Cardiac muscle cell (in vitro differentiated cells and primary cell): ENCODE data around the gene MYPN. TPM values are rescaled to one million over a fixed set of nuclear protein-coding genes. Genes with fewer than 3 reads are reported as not detected.
A peak's percentile ranks its signal among the peaks of the same experiment; 100 is the strongest.

Experiments used
- DNase-seq, 2 donors: peaks; one replicate each; pipeline versions ENCODE4 v3.0.0 to v3.0.0-alpha.2; 2010 to 2017; ENCODE audit warnings: low read depth in 1 of 2, low spot score in 1 of 2
- H3K27ac ChIP-seq: fragments of 200-600 bp; sonication (generic); 2 replicates; pipeline ENCODE4 v1.5.1; 2016
- H3K27me3 ChIP-seq: fragments of 200-600 bp; sonication (generic); 2 replicates; pipeline ENCODE4 v1.6.0; 2016; ENCODE audit warnings: control low read depth
- H3K36me3 ChIP-seq: fragments of 200-600 bp; sonication (generic); 2 replicates; pipeline ENCODE4 v1.5.1; 2016; ENCODE audit warnings: control low read depth
- H3K4me1 ChIP-seq: fragments of 200-600 bp; sonication (generic); 2 replicates; pipeline ENCODE4 v1.8.1; 2017; ENCODE audit warnings: low read depth, mild to moderate bottlenecking, mixed run types
- H3K4me3 ChIP-seq: fragments of 200-600 bp; sonication (generic); 2 replicates; pipeline ENCODE4 v1.5.1; 2016; ENCODE audit warnings: mild to moderate bottlenecking
- H3K9me3 ChIP-seq: fragments of 200-600 bp; sonication (generic); 2 replicates; pipeline ENCODE4 v1.5.1; 2017; ENCODE audit warnings: low read depth, mild to moderate bottlenecking, control low read depth
- polyA plus RNA-seq: library from polyadenylated mRNA; unstranded; fragments of >200 nt; fragmentation: Nextera tagmentation; extraction: Ambion mirVana; gene quantifications from 2 replicates; pipeline ENCODE4 v1.2.1, GENCODE V29; 2016
- total RNA-seq: library from RNA; depleted of rRNA; stranded (reverse); fragments of >200 nt; gene quantifications from 2 replicates; pipeline ENCODE4 v1.2.3, GENCODE V29; 2016
- TF ChIP-seq, protein P1 (sequence below): IDR thresholded peaks from 2 replicates; pipeline ENCODE4 v1.5.1; 2012; ENCODE audit warnings: low read depth, mild to moderate bottlenecking, low read length

Gene MYPN
- total and polyA plus RNA-seq, 2 experiments from 2014 or later, result 3.9 TPM

DNA sequence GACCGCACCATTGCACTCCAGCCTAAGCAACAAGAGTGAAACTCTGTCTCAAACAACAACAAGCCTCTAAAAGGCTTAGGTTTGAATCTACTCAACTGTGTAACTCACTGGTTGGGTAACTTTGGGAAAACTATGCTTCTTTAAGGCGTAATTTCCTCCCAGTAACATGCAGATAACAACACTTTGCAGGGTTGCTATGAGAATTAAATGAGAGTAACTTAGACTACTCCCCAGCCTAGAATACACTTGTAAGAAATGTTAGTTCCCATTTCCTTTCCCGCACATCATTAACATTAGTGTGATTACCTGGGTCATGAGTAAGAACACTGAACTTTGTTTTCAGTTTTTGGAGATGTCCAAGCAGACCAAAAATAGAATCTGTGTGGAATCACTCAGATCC, 5.4 kb upstream of the MYPN start:
- Histone ChIP-seq H3K4me3 (no peak overlapping the region), H3K27ac (no peak overlapping the region), H3K4me1 (no peaks in the 10 kb centered on the region), H3K9me3 (no peaks in the 10 kb centered on the region), H3K27me3 (no peaks in the 10 kb centered on the region), H3K36me3 (no peaks in the 10 kb centered on the region)
- TF ChIP-seq, protein P1, sequence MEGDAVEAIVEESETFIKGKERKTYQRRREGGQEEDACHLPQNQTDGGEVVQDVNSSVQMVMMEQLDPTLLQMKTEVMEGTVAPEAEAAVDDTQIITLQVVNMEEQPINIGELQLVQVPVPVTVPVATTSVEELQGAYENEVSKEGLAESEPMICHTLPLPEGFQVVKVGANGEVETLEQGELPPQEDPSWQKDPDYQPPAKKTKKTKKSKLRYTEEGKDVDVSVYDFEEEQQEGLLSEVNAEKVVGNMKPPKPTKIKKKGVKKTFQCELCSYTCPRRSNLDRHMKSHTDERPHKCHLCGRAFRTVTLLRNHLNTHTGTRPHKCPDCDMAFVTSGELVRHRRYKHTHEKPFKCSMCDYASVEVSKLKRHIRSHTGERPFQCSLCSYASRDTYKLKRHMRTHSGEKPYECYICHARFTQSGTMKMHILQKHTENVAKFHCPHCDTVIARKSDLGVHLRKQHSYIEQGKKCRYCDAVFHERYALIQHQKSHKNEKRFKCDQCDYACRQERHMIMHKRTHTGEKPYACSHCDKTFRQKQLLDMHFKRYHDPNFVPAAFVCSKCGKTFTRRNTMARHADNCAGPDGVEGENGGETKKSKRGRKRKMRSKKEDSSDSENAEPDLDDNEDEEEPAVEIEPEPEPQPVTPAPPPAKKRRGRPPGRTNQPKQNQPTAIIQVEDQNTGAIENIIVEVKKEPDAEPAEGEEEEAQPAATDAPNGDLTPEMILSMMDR, result no peak
- DNase-seq, result no peak

DNA sequence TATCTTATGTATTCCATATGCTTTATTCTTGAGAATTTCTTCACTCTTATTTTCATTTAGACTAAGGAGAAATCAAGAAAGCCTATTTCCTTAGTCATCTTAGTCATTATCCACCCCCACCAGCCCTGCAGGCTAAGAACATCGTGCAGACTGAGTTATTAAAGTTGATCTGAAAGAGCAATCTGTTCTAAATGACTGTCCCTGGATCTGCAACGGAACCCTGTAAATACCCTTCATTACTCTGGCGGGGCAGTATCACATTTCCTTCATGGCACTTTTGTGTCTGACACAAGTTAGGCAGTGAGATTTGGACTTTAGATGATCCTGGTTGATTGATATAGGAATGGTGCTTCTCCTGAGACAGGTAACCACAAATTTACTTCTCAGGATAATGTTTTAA, 3.5 kb upstream of the MYPN start:
- peak in 1 of 2 donors; percentile 18 for DNase-seq
- H3K4me1 ChIP-seq, result peaks cover 9% of the 10 kb centered on the region
- no peaks in the 10 kb centered on the region for H3K36me3 ChIP-seq
- TF ChIP-seq, protein P1, result no peak
- no peaks in the 10 kb centered on the region for H3K9me3 ChIP-seq
- no peak overlapping the region for H3K27ac ChIP-seq
- no peak overlapping the region for H3K4me3 ChIP-seq
- H3K27me3 ChIP-seq, result no peaks in the 10 kb centered on the region

GRCh38 chr10:68106656-68107055, 2.6 kb upstream of the MYPN start:
- peaks cover 14% of the 10 kb centered on the region for H3K4me1 ChIP-seq
- H3K4me3 ChIP-seq, result no peak overlapping the region
- TF ChIP-seq, protein P1, result no peak
- H3K36me3 ChIP-seq, result no peaks in the 10 kb centered on the region
- H3K27ac ChIP-seq, result no peak overlapping the region
- DNase-seq, result peak in 1 of 2 donors; percentile 54
- H3K27me3 ChIP-seq, result no peaks in the 10 kb centered on the region
- no peaks in the 10 kb centered on the region for H3K9me3 ChIP-seq

GRCh38 chr10:68107651-68108050, 1.6 kb upstream of the MYPN start:
- no peaks in the 10 kb centered on the region for H3K27me3 ChIP-seq
- H3K27ac ChIP-seq, result no peak overlapping the region
- TF ChIP-seq, protein P1, result no peak
- no peaks in the 10 kb centered on the region for H3K36me3 ChIP-seq
- H3K9me3 ChIP-seq, result no peaks in the 10 kb centered on the region
- H3K4me3 ChIP-seq, result no peak overlapping the region
- peaks cover 20% of the 10 kb centered on the region for H3K4me1 ChIP-seq
- DNase-seq, result no peak

- no peaks in the 10 kb centered on the region for H3K27me3 ChIP-seq
Measured at GRCh38 chr10:68108051-68108450, 1.2 kb upstream of the MYPN start.

More at GRCh38 chr10:68108051-68108450, 1.2 kb upstream of the MYPN start:
- TF ChIP-seq, protein P1, result no peak
- H3K4me3 ChIP-seq, result no peak overlapping the region
- H3K36me3 ChIP-seq, result no peaks in the 10 kb centered on the region
- peaks cover 20% of the 10 kb centered on the region for H3K4me1 ChIP-seq
- H3K27ac ChIP-seq, result no peak overlapping the region
- no peak for DNase-seq
- no peaks in the 10 kb centered on the region for H3K9me3 ChIP-seq
